ENCODE measurements around the gene PDZRN4.
"Not testable (repeated sequence)": the region's sequence is repeated elsewhere in the genome, so short reads cannot be mapped to it uniquely, and the experiment has no call there.

The PDZRN4 gene

GRCh38 chr12:41514907-41515306, 326.8 kb downstream of the PDZRN4 start:
- no peak for DNase-seq

GRCh38 chr12:41515953-41516352, 327.8 kb downstream of the PDZRN4 start:
- no peak for DNase-seq

GRCh38 chr12:41520869-41521268, 332.7 kb downstream of the PDZRN4 start:
- DNase-seq: no peak

- no peak for DNase-seq
These were observed 333.8 kb downstream of the PDZRN4 start for GRCh38 chr12:41521872-41522379.

- DNase-seq: no peak
These were observed 338.9 kb downstream of the PDZRN4 start for GRCh38 chr12:41527062-41527461.

GRCh38 chr12:41527534-41528116, 339.5 kb downstream of the PDZRN4 start:
- DNase-seq: no peak

- DNase-seq: no peak
These were observed 340.8 kb downstream of the PDZRN4 start for GRCh38 chr12:41528874-41529273.

GRCh38 chr12:41530441-41530840, 342.3 kb downstream of the PDZRN4 start:
- DNase-seq: no peak

- DNase-seq: no peak
These were observed 343.2 kb downstream of the PDZRN4 start for GRCh38 chr12:41531147-41531829.

GRCh38 chr12:41532072-41532471, 344.0 kb downstream of the PDZRN4 start:
- DNase-seq: no peak

- no peak for DNase-seq
These were observed 348.8 kb downstream of the PDZRN4 start for GRCh38 chr12:41536813-41537490.

- DNase-seq: no peak
These were observed 349.4 kb downstream of the PDZRN4 start for GRCh38 chr12:41537522-41537921.

- no peak for DNase-seq
These were observed 357.6 kb downstream of the PDZRN4 start for GRCh38 chr12:41545761-41546160.

GRCh38 chr12:41547071-41547470, 359.0 kb downstream of the PDZRN4 start:
- DNase-seq: not testable (repeated sequence)

- no peak for DNase-seq
These were observed 360.8 kb downstream of the PDZRN4 start for GRCh38 chr12:41548926-41549325.

GRCh38 chr12:41552588-41552987, 364.5 kb downstream of the PDZRN4 start:
- no peak for DNase-seq

GRCh38 chr12:41556176-41556575, 368.1 kb downstream of the PDZRN4 start:
- no peak for DNase-seq

- DNase-seq: no peak
These were observed 369.2 kb downstream of the PDZRN4 start for GRCh38 chr12:41557344-41557743.

GRCh38 chr12:41558671-41559070, 370.6 kb downstream of the PDZRN4 start:
- no peak for DNase-seq

GRCh38 chr12:41563051-41563450, 374.9 kb downstream of the PDZRN4 start:
- DNase-seq: no peak

GRCh38 chr12:41564816-41565215, 376.7 kb downstream of the PDZRN4 start:
- no peak for DNase-seq

GRCh38 chr12:41566703-41567102, 378.6 kb downstream of the PDZRN4 start:
- DNase-seq: no peak

GRCh38 chr12:41573445-41573844, 385.3 kb downstream of the PDZRN4 start:
- no peak for DNase-seq

GRCh38 chr12:41576925-41577324, 388.8 kb downstream of the PDZRN4 start:
- DNase-seq: no peak

All from stimulated activated CD4-positive, alpha-beta T cell treated with anti-CD3 and anti-CD28 coated beads, Interleukin-4, amount 100 ng/mL, for 4 hours (primary cell).